NCI-H187 treated with DMSO at 0.1 percent for 48 hours (cell line): ENCODE data around the gene MED17.
"Not testable (repeated sequence)": the region's sequence is repeated elsewhere in the genome, so short reads cannot be mapped to it uniquely, and the experiment has no call there.

Experiments used
- DNase-seq: peaks from one replicate; lab custom pipeline; 2025; lab: John Stamatoyannopoulos, UW

Gene MED17, protein sequence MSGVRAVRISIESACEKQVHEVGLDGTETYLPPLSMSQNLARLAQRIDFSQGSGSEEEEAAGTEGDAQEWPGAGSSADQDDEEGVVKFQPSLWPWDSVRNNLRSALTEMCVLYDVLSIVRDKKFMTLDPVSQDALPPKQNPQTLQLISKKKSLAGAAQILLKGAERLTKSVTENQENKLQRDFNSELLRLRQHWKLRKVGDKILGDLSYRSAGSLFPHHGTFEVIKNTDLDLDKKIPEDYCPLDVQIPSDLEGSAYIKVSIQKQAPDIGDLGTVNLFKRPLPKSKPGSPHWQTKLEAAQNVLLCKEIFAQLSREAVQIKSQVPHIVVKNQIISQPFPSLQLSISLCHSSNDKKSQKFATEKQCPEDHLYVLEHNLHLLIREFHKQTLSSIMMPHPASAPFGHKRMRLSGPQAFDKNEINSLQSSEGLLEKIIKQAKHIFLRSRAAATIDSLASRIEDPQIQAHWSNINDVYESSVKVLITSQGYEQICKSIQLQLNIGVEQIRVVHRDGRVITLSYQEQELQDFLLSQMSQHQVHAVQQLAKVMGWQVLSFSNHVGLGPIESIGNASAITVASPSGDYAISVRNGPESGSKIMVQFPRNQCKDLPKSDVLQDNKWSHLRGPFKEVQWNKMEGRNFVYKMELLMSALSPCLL

DNA sequence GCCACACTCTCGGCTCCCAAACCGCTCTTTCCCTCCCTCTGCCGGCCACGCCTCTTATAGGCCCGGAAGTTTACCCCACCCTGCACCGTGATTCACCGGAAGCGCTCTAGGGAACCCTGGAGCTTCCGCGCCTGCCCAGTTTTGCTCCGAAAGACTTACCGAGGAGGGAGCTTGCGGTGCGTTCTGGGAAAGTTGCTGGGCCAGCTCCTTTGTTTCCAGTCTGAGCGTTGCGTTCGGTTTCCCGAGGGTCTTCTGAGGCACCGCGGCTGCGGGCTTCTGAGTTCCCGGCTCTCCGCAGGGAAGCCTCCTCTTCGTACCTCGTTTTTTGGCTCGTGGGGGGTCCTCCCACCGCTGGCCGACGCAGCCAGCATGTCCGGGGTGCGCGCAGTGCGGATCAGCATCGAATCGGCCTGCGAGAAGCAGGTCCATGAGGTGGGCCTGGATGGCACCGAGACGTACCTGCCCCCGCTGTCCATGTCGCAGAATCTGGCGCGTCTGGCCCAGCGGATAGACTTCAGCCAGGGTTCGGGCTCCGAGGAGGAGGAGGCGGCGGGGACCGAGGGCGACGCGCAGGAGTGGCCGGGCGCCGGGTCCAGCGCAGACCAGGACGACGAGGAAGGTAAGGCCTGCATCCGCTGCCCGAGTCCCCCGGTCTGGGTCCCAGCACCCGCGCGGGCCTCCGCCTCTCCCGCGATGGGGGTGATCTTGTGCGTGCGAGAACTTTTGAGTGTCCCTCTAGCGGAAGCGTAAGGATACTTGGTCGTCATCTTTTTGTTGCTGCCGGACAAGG is at the start of gene MED17:
MED17 (plus strand) TSS at position 138 of the 790 bp plus-strand sequence; CDS start at position 370, 232 bp downstream.
- peak; percentile 71 for DNase-seq

DNA sequence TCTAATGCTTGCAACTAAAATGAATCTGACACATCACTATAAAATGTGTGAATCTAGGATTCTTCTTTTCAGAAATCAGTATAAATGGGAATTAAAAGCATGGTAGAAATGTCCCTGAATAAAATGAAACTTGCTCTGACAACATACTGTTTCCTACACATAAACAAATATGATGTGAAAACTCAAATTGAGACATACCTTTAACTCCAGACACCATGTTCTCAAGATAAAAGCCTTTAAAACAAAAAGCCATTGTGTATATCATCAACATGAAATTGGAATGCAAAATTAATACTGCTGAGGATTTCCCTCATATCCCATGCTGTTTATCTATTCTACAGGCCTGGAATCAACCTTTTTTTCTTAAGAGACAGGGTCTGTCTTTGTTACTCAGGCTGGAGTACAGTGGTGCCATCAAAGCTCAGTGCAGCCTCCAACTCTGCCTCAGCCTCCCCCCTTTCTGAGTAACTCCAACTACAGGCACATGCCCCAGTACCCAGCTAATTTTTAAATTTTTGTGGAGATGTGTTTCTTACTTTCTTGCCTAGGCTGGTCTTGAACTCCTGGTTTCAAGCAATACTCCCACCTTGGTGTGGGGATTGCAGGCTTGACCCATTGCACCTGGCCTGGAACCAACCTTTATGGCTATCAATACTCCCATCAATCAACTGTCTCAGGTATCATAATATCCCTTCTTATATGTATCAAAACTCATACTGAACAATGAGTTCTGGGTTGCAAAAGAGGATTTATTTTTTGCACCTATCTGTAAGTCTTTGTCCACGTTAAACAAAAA is 49.5 kb upstream of the MED17 start:
- DNase-seq, result no peak

DNA sequence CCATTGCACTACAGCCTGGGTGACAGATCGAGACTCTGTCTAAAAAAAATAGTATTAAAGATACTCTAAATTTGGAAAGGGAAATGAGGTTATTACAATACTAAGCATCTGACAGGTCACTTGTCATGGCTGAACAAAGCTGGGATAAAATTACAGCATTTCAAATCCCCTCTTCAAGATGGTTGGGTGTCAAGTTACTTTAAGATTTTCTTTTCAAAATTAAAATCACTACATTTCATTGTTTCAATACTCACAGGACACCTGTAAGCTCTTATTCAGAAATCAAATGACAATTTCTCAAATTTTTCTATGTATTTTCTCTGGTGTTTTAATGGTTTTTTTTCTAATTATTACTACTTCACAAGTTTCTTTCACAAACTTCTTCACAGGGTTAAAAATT is 48.5 kb upstream of the MED17 start:
- DNase-seq, result no peak

DNA sequence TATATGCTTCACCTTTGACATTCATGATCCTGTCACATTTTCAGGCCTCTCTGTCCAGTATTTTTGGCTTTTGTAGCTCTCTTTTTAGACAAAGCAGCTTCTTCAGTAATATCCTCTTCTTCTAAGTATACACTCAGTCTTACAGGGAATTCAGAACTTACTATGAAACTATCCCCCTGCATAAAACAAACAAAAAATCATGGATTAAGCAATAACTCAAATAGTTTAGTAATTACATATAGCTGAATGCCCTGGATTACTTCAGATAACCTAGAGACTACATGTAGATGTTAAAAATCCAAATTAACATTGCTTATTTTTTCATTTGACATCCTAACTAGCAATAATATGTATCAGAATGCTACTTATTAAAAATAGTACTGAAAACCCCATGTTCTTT is 48.0 kb upstream of the MED17 start:
- no peak for DNase-seq

DNA sequence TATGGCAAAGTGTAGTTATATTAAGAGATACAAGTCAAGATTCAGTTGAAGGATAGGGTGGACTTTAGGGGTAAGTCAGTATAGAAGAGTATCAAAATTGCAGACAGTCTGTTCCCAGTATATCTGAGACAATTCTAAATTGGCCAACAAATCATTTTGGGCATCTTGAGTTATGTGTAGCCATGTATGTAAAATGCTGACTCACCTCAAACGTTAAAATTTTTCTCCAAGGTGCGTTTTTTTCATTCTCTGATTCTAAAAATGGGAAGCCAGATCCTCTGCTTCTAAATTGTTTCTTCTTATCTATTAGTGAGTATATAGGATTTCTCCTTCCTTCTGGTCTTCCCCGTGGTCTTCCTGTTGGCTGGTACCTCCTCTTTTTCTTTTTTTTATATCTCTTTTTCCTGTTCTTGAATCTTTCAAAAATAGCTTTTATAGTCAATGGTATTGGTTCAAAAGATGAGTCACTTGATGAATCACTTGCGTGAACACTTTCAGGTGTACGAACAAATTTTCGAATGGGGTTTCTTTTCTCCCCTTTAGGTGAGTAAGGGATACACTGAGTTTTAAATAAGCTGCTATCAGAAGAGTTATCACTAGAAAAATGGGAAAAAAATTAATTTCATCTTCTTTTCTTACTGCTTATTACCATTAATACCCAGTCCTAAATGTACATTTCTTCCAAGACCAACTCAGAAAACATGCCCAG is 46.0 kb upstream of the MED17 start:
- no peak for DNase-seq

DNA sequence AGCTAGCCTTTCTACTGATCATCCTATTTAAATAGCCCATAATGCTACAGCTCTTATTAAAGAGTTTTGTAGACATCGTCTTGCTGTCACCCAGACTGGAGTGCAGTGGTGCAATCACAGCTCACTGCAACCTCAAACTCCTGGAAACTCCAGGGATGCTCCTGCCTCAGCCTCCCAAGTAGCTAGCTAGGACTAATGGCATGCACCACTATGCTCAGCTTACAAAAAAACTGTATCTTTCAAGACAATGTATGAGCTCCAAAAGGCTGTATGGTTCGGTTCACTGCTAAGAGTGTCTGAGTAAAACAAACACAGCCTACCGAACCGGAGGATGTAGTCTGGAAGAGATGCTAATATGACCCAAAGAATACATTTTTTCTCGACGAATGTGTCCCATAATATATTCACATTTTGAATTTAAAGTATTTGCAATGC is 45.4 kb upstream of the MED17 start:
- no peak for DNase-seq

DNA sequence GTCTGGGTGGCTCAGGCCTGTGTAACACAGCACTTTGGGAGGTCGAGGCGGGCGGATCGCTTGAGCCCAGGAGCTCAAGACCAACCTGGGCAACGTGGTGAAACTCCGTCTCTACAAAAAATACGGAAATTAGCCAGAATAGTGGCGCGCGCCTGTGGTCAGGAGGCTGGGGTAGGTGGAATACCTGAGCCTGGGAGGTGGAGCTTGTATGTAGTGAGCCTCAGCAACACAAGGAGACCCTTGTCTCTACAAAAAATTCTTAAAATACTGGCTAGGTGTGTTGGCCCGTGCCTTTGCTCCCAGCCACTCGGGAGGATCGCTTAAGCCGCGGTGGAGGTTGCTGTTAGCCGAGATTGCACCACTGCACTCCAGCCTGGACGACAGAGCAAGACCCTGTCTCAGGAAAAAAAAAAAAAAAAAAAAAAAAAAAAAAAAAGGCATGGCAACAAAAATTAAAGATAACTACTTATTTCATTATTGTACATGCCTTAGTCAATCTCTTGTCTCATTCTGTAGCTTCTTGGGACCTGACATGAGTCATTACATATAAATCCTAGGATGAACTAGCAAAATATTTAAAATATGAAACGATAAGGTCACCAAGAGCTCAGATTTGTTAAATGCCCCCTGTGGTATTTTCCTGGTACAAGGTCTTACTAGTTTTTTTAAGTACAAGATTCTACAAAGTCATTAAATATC is 43.9 kb upstream of the MED17 start:
- no peak for DNase-seq

DNA sequence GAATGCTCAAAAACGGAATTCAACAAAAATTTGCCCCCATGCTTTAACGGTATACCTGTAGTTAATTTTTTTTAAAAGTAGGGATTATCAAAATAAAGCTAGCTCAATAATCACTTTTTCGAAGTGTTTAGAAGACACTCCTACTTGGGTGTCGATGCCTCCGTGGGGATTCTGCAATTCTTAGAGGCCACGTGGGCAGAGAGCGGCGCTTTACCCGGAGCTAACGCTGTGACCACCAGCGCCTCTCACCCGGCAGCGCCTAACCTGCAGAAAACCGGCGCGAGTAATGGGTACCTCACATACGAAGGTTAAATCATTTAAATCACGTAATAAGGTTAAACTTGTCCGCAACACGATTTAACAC is 43.4 kb upstream of the MED17 start:
- DNase-seq, result no peak

DNA sequence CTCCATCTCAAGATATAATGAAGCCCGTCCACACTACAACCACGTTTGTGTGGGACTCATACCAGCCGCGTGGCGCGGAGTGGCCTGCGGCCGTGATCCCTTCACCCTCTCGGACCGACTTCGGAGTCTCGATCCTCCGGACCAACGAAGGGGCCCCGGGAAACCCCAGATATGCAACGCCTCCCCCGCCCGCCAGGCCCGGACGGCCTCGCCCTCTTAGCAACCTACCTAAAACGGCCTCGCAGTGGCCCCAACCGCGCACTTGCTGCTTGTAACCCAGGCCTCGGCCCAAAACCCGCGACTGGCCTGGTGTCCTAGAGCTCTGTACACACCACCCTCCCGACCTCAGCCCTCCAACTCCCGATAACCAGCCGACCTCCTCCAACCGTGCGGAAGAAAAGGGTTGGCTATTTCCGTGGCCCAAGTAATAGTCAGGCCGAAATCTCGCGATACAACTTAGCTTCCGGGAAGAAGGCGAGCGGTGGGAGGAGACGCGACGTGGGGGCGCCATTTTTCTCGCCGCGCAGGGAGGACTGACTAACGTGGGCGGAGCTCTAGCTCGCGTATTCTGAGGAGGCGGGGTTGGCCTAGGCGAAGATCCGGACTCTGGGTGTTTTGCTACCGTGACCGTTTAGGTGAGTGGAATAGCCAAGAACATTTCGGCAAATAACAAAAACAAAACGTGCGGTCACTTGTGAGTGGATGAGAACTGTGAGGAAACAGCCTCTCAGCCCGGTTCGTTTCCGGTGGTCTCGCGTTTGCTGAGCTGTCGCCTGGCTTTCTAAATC is 42.8 kb upstream of the MED17 start, which contains the start of the genes C11orf54 and TAF1D:
C11orf54 (plus strand) TSS at position 579 of the 788 bp plus-strand sequence. CDS start 5,722 bp downstream, outside the sequence.
TAF1D (minus strand) TSS at position 402 of the 788 bp plus-strand sequence. CDS start 2,191 bp downstream, outside the sequence.
- peak; percentile 90 for DNase-seq

DNA sequence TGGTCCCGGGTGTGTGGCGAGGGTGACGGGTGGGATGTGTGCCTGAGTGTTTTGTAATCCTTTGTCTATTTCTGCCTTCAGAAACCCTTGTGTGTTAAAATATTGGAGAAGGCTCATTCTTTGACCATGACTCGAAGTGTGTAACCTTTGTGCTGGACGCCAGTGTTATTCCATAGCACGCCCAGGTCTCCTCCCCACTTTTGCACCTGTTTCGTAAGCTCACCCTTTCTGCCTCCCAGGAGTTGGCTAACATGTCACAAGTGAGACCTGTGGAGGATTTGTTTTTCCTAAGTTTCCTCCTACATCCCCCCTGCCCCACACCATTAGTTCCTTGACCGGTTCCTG is 42.2 kb upstream of the MED17 start:
- no peak for DNase-seq

DNA sequence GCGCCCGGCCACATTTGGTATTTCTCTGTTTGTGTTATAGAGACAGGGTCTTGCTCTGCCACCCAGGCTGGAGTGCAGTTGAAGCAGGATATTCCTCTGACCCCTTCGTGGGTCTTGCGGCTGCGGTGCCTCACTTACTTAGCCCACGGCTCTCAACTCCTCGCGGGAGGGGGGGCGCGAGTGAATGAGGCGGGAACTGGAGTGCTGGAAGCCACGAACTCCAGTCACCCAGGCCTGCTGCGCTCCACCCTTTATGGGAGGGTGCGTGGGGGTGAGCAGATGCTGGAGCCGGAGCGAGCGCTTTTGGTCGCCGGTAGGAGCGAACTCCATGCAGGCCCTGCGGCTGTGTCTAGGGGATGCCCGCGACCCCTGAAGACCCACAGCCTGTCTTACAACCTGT is 40.8 kb upstream of the MED17 start:
- no peak for DNase-seq

DNA sequence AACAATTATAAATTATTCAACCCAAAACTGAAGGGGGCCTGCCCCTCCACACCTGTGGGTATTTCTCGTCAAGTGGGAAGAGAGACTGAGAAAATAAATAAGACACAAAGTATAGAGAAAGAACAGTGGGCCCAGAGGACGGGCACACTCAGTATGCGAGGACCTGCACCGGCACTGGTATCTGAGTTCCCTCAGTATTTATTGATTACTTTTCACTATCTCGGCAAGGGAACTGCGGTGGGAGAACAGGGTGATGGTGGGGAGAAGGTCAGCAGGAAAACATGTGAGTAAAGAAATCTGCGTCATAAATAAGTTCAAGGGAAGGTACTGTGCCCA is 39.4 kb upstream of the MED17 start:
- DNase-seq, result no peak

DNA sequence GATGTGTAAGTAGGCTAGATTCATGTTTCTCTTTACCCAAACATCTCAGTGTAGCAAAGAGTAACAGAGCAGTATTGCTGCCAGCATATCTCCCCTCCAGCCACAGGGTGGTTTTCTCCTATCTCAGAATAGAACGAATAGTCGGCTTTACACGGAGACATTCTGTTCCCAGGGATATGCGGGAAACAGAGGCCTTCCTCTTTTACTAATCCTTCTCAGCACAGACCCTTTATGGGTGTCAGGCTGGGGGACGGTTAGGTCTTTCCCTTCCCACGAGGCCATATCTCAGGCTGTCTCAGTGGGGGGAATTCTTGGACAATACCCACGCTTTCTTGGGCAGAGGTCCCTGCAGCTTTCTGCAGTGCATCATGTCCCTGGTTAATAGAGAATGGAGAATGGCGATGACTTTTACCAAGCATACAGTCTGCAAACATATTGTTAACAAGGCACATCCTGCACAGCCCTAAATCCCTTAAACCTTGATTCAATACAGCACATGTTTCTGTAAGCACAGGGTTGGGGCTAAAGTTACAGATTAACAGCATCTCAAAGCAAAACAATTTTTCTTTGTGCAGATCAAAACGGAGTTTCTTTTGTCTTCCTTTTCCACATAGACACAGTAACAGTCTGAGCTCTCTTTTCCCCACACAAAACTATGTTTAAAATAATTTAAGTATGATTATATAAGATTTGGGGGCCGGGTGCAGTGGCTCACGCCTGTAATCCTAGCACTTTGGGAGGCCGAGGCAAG is 38.9 kb upstream of the MED17 start:
- not testable (repeated sequence) for DNase-seq

DNA sequence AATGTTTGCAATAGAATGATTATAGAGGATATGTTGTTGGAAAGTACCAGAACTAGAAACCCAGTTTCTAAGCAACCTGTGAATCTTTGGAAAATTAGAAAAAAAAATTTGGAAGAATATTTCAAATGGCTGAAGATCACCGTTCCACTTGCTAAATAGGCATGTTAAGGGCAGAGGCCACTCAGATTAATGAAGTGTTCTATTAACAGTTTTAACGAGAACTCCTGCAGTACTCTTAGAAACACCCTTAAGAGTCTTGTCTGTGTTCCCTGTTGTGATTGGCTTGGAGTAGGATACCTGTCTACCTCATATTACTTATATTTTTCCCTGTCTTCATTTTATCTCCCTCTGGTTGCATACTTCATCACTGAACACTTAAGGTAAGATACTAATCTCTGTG is 38.0 kb upstream of the MED17 start:
- no peak for DNase-seq

DNA sequence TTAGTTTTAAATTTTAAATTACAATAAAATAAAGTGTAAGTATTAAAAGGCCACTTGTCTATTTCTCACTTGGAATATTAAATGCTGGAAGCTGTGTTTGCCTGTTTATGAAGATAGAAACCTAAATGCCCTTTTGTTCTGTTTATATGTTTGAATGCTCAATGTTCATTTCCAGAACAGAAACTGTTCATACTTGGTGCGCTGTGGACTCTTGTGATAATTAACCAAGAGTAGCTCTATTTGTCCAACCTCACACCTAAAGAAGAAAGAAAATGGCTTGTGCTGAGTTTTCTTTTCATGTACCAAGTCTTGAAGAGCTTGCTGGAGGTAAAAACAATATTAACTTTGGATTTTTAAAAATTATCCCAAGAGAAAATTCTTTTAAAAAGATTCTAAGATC is 37.0 kb upstream of the MED17 start:
- DNase-seq, result no peak

DNA sequence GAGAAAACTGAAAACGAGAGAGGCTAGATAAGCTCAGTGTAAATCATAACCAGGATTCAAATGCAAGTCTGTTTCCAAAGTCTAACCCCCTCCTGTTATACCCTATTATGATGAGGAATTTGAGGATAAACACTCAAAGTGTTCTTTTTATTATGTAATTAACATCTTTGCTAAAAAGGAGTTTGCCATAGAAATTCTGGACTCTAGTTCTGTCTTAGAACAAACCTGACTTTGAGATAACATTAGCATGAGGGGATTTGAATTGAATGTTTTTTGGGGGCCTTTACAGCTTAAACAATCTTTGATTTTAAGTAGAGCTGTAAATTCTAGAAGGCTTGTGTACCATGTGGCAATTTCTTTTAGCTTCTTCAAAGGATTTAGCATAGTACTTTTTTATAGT is 33.1 kb upstream of the MED17 start:
- DNase-seq, result no peak

DNA sequence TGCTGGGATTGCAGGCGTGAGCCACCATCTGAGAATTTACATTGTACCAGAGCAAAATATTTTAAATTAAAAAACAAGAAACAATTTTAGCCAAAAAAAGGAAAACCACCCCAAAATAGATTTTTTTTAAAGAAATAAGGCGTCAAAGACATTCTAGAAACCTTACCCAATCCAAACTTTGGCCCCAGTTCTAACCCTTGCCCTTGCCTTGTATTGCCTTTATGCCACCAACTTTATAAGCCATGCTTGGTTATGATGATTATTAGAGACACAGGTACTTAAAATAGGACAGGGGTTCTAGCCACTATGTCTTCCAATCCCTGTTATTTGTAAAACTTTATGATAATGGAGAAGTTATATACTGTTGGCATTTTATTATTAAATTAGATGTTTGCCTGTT is 30.8 kb upstream of the MED17 start:
- no peak for DNase-seq

DNA sequence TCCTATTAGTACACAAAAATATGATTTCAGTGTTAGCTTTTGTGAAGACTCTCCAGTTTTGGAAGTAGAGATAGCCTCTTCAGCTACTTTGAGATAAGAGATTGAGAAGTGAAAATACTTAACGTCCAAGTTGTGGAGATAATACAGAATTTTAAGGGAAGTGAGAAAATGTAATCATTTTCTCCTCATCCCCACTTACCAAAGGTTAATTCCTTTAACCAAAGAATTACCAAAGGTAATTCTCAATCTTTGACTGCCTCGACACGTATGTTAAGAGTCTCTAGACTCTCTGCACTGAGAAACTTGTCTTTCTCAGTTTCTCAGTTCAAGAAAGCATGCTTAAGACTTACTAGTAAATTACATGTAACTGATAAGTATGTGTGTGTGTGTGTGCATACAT is 27.3 kb upstream of the MED17 start:
- no peak for DNase-seq

DNA sequence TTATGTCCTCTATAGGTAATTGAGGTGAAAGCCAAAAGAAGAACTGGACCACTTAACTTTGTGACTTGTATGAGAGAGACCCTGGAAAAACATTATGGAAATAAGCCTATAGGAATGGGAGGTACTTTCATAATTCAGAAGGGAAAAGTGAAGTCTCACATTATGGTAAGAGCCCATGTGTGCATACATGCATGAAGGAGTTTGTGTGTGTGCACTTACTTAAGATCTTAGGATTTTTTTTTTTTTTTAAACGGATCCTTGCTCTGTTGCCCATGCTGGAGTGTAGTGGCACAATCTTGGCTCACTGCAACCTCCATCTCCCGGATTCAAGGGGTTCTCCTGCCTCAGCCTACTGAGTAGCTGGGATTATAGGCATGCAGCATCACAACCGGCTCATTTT is 26.8 kb upstream of the MED17 start:
- no peak for DNase-seq
